ENCODE results near the gene FGA.

DNA sequence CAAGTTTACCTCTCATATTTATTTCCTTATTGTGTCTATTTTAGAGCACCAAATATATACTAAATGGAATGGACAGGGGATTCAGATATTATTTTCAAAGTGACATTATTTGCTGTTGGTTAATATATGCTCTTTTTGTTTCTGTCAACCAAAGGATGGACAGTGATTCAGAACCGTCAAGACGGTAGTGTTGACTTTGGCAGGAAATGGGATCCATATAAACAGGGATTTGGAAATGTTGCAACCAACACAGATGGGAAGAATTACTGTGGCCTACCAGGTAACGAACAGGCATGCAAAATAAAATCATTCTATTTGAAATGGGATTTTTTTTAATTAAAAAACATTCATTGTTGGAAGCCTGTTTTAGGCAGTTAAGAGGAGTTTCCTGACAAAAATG, 21.5 kb downstream of the FGA start:
- no peak for TF ChIP-seq BHLHE40 (IDR thresholded peaks at IDR 0.05; ENCODE audit: low read depth, low read length)
- no peak for TF ChIP-seq CTCF (IDR thresholded peaks at IDR 0.05)
- no peak for TF ChIP-seq CBX8 (IDR thresholded peaks at IDR 0.05)
- TF ChIP-seq CHD2 (IDR thresholded peaks at IDR 0.05; ENCODE audit: low read length, partially characterized antibody) = no peak
- TF ChIP-seq RNF2 (IDR thresholded peaks at IDR 0.05; ENCODE audit: borderline replicate concordance, low read depth) = no peak
- TF ChIP-seq ESRRA (IDR thresholded peaks at IDR 0.05; ENCODE audit: borderline replicate concordance, low read length) = no peak
- TF ChIP-seq, protein P1, sequence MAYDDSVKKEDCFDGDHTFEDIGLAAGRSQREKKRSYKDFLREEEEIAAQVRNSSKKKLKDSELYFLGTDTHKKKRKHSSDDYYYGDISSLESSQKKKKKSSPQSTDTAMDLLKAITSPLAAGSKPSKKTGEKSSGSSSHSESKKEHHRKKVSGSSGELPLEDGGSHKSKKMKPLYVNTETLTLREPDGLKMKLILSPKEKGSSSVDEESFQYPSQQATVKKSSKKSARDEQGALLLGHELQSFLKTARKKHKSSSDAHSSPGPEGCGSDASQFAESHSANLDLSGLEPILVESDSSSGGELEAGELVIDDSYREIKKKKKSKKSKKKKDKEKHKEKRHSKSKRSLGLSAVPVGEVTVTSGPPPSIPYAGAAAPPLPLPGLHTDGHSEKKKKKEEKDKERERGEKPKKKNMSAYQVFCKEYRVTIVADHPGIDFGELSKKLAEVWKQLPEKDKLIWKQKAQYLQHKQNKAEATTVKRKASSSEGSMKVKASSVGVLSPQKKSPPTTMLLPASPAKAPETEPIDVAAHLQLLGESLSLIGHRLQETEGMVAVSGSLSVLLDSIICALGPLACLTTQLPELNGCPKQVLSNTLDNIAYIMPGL (CRISPR knock-in tag; IDR thresholded peaks at IDR 0.05; ENCODE audit: borderline replicate concordance) = no peak
- no peak for TF ChIP-seq NR3C1 (IDR thresholded peaks at IDR 0.05)
- no peak for TF ChIP-seq TP53 (CRISPR knock-in tag; IDR thresholded peaks at IDR 0.05)
- TF ChIP-seq POLR2A (IDR thresholded peaks at IDR 0.05; ENCODE audit: low read length) = no peak
